ENCODE data around the gene OR8A1.
A peak's percentile ranks its signal among the peaks of the same experiment; 100 is the strongest.

Gene OR8A1

GRCh38 chr11:124569697-124570096 lies at the start of gene OR8A1:
OR8A1 (plus strand) TSS chr11:124569997; CDS start chr11:124570120, 123 bp downstream.
- DNase-seq (ENCODE audit: low read depth), result no peak

- DNase-seq (ENCODE audit: low read depth), result no peak
Observed at GRCh38 chr11:124520550-124520854, 49.3 kb upstream of the OR8A1 start.

GRCh38 chr11:124533626-124534025 lies 36.2 kb upstream of the OR8A1 start:
- DNase-seq (ENCODE audit: low read depth), result no peak

GRCh38 chr11:124534051-124534450 lies 35.7 kb upstream of the OR8A1 start:
- DNase-seq (ENCODE audit: low read depth), result no peak

GRCh38 chr11:124535552-124536232 lies 34.1 kb upstream of the OR8A1 start:
- no peak for DNase-seq (ENCODE audit: low read depth)

- DNase-seq (ENCODE audit: low read depth), result peak; percentile 70
Observed at GRCh38 chr11:124536520-124536919, 33.3 kb upstream of the OR8A1 start.

- DNase-seq (ENCODE audit: low read depth), result peak; percentile 88
Observed at GRCh38 chr11:124538019-124538418, 31.8 kb upstream of the OR8A1 start.

- no peak for DNase-seq (ENCODE audit: low read depth)
Observed at GRCh38 chr11:124541204-124541603, 28.6 kb upstream of the OR8A1 start.

GRCh38 chr11:124543145-124543544 lies 26.7 kb upstream of the OR8A1 start:
- DNase-seq (ENCODE audit: low read depth), result no peak

- no peak for DNase-seq (ENCODE audit: low read depth)
Observed at GRCh38 chr11:124543554-124543953, 26.2 kb upstream of the OR8A1 start, which contains the start of gene OR8B12. OR8B12 (minus strand) TSS chr11:124543654; CDS start chr11:124543654, 0 bp downstream.

GRCh38 chr11:124551189-124551588 lies 18.6 kb upstream of the OR8A1 start:
- no peak for DNase-seq (ENCODE audit: low read depth)

GRCh38 chr11:124551987-124552386 lies 17.8 kb upstream of the OR8A1 start:
- no peak for DNase-seq (ENCODE audit: low read depth)

GRCh38 chr11:124556828-124557227 lies 13.0 kb upstream of the OR8A1 start:
- no peak for DNase-seq (ENCODE audit: low read depth)

- DNase-seq (ENCODE audit: low read depth), result no peak
Observed at GRCh38 chr11:124570160-124570559, 363 bp downstream of the OR8A1 start.

- DNase-seq (ENCODE audit: low read depth), result no peak
Observed at GRCh38 chr11:124577716-124578427, 8.1 kb downstream of the OR8A1 start.

- DNase-seq (ENCODE audit: low read depth), result no peak
Observed at GRCh38 chr11:124578761-124579160, 9.0 kb downstream of the OR8A1 start.

GRCh38 chr11:124581817-124582216 lies 12.0 kb downstream of the OR8A1 start:
- no peak for DNase-seq (ENCODE audit: low read depth)

- DNase-seq (ENCODE audit: low read depth), result no peak
Observed at GRCh38 chr11:124582565-124582964, 12.8 kb downstream of the OR8A1 start.

- no peak for DNase-seq (ENCODE audit: low read depth)
Observed at GRCh38 chr11:124583781-124584180, 14.0 kb downstream of the OR8A1 start.

GRCh38 chr11:124584681-124585372 lies 15.0 kb downstream of the OR8A1 start:
- no peak for DNase-seq (ENCODE audit: low read depth)

- DNase-seq (ENCODE audit: low read depth), result peak; percentile 27
Observed at GRCh38 chr11:124586238-124586860, 16.6 kb downstream of the OR8A1 start.

- DNase-seq (ENCODE audit: low read depth), result no peak
Observed at GRCh38 chr11:124591430-124591829, 21.6 kb downstream of the OR8A1 start.

GRCh38 chr11:124592627-124593026 lies 22.8 kb downstream of the OR8A1 start:
- no peak for DNase-seq (ENCODE audit: low read depth)
